Esophagus muscularis mucosa (tissue), 3 donors: ENCODE data around the gene CORO7.

ENCODE experiments used
- EP300 ChIP-seq: sonication (generic); formaldehyde crosslinking; IDR thresholded peaks from one replicate; pipeline ENCODE4 v1.6.1; 2017; ENCODE audit warnings: antibody characterized with exemption
- TF ChIP-seq, protein P1 (sequence below), 3 experiments: fragments of 200-600 bp in 2 of 3; fragments of 450-650 bp in 1 of 3; sonication (generic) in 2 of 3; IDR thresholded peaks; one replicate each; pipeline ENCODE4 v1.5.1; 2017 to 2019; ENCODE audit warnings: antibody characterized with exemption in 3 of 3, mild to moderate bottlenecking in 2 of 3, moderate library complexity in 1 of 3

DNA sequence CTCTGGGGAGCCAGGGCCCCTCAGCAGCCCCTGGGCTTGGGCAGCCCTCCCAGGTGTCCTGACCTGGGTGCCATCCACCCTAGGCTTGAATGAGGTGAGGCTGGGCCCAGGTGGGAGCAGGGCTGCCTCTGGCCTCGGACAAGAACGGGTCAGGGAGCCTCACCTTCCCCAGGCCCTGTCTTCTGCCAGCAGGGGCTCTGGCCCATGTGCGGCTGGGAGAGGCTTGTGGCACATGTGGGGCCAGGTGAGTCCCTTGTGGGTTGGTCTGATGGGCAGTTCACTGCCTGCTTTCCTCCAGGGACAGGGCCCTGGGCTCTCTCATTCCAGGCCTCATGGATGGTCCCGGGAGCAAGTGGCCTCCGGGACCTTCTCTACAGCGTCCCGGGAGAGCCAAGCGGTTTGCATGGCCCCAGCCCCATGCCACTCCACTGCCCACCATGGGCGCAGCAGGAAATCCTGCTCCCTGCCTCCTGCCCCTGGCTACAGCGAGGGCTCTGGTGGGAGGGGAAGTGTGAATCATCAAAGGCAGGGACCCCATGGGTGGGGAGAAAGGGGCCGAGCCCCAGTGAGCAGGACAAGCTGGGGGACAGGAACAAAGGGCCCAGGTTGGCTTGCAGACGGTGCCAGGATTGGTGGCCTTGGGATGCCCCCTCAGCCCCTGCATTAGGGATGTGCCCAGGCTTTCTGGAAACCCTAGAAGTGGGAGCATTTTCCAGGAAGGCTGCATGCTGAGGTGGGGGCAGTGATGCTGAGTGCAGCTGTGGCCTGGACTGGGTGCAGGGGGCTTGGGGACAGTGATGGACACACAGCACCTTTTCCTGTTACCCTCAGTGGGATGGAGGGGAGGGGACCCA is 32.6 kb downstream of the CORO7 start:
- TF ChIP-seq, protein P1, sequence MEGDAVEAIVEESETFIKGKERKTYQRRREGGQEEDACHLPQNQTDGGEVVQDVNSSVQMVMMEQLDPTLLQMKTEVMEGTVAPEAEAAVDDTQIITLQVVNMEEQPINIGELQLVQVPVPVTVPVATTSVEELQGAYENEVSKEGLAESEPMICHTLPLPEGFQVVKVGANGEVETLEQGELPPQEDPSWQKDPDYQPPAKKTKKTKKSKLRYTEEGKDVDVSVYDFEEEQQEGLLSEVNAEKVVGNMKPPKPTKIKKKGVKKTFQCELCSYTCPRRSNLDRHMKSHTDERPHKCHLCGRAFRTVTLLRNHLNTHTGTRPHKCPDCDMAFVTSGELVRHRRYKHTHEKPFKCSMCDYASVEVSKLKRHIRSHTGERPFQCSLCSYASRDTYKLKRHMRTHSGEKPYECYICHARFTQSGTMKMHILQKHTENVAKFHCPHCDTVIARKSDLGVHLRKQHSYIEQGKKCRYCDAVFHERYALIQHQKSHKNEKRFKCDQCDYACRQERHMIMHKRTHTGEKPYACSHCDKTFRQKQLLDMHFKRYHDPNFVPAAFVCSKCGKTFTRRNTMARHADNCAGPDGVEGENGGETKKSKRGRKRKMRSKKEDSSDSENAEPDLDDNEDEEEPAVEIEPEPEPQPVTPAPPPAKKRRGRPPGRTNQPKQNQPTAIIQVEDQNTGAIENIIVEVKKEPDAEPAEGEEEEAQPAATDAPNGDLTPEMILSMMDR (IDR thresholded peaks at IDR 0.05): no peak
- no peak for TF ChIP-seq EP300
